ENCODE measurements around the gene CCDC88A. TPM values are rescaled to one million over a fixed set of nuclear protein-coding genes. Genes with fewer than 3 reads are reported as not detected.
"Not testable (repeated sequence)": the region's sequence is repeated elsewhere in the genome, so short reads cannot be mapped to it uniquely, and the experiment has no call there.

The CCDC88A gene
- total RNA-seq, 1 experiment from 2014 or later, result 27.2 TPM

- TF ChIP-seq ZBTB33 (IDR thresholded peaks at IDR 0.05; ENCODE audit: extremely low read depth, insufficient replicate concordance, low read length), result no peak
- no peak for TF ChIP-seq SIN3A (IDR thresholded peaks at IDR 0.05; ENCODE audit: low read depth)
- no peak for TF ChIP-seq EZH2phosphoT487 (IDR thresholded peaks at IDR 0.05; ENCODE audit: borderline replicate concordance)
- no peak for TF ChIP-seq ZNF274 (IDR thresholded peaks at IDR 0.05; ENCODE audit: low read depth, low read length)
- no peak for TF ChIP-seq SP1 (IDR thresholded peaks at IDR 0.05; ENCODE audit: low read depth)
- no peak for TF ChIP-seq RAD21 (IDR thresholded peaks at IDR 0.05; ENCODE audit: low read depth)
- TF ChIP-seq EZH2 (IDR thresholded peaks at IDR 0.05), result no peak
- TF ChIP-seq POLR2AphosphoS5 (IDR thresholded peaks at IDR 0.05; ENCODE audit: low read depth, low read length), result no peak
- TF ChIP-seq CBX3 (IDR thresholded peaks at IDR 0.05; ENCODE audit: low read depth), result no peak
These were observed 61.7 kb downstream of the CCDC88A start (continued) for GRCh38 chr2:55357927-55358326.

- CTCF ChIA-PET, result no interaction called here
These were observed 62.5 kb downstream of the CCDC88A start for GRCh38 chr2:55357164-55357563.

GRCh38 chr2:55356136-55356535, 63.5 kb downstream of the CCDC88A start:
- CTCF ChIA-PET; H4K20me1 ChIP-seq (ENCODE audit: insufficient read depth); H3K36me3 ChIP-seq (ENCODE audit: control insufficient read depth in 1 of 2, insufficient read depth in 2 of 2, low read length in 2 of 2); POLR2A ChIA-PET; ATAC-seq; DNase-seq (ENCODE audit: low read depth, low spot score); H3K27ac ChIP-seq (ENCODE audit: low read depth, low read length); H3K27me3 ChIP-seq (ENCODE audit: insufficient read depth, low read length); intact Hi-C loops (cut with micrococcal nuclease); H3K9me3 ChIP-seq (ENCODE audit: control insufficient read depth in 1 of 2, insufficient read depth in 1 of 2, low read depth in 1 of 2, low read length in 2 of 2); RAD21 ChIA-PET (ENCODE audit: low non-redundant PET in 1 of 2, low total read pairs in 2 of 2, uncharacterized antibody in 2 of 2, unreplicated experiment in 2 of 2); H3K9ac ChIP-seq (ENCODE audit: low read length); H3K4me1 ChIP-seq (ENCODE audit: control insufficient read depth in 1 of 2, insufficient read depth in 2 of 2, low read length in 2 of 2); H3K79me2 ChIP-seq (ENCODE audit: insufficient read depth, low read length); H3K4me3 ChIP-seq (replicated peaks in 1 of 2; ENCODE audit: low read depth in 1 of 2, low read length in 2 of 2); H2AFZ ChIP-seq (ENCODE audit: low read depth, low read length, poor library complexity, severe bottlenecking); H3K9me2 ChIP-seq (ENCODE audit: insufficient read depth); H3K4me2 ChIP-seq (ENCODE audit: low read length); BruUV-seq (replicated peaks): not testable (repeated sequence)

More at GRCh38 chr2:55357164-55357563, 62.5 kb downstream of the CCDC88A start:
- H3K36me3 ChIP-seq (ENCODE audit: control insufficient read depth in 1 of 2, insufficient read depth in 2 of 2, low read length in 2 of 2), result no peaks in the 10 kb centered on the region
- BruUV-seq (replicated peaks), result no TSS peak
- no peak for ATAC-seq
- no peak overlapping the region for H3K27ac ChIP-seq (ENCODE audit: low read depth, low read length)
- POLR2A ChIA-PET, result no interaction called here
- no peaks in the 10 kb centered on the region for H3K9me3 ChIP-seq (ENCODE audit: control insufficient read depth in 1 of 2, insufficient read depth in 1 of 2, low read depth in 1 of 2, low read length in 2 of 2)
- no peaks in the 10 kb centered on the region for H3K79me2 ChIP-seq (ENCODE audit: insufficient read depth, low read length)
- H3K9me2 ChIP-seq (ENCODE audit: insufficient read depth), result no peaks in the 10 kb centered on the region
- DNase-seq (ENCODE audit: low read depth, low spot score), result no peak
- no peak overlapping the region for H3K4me3 ChIP-seq (replicated peaks in 1 of 2; ENCODE audit: low read depth in 1 of 2, low read length in 2 of 2)
- no peaks in the 10 kb centered on the region for H4K20me1 ChIP-seq (ENCODE audit: insufficient read depth)
- H3K9ac ChIP-seq (ENCODE audit: low read length), result no peak overlapping the region
- TF ChIP-seq YY1 (IDR thresholded peaks at IDR 0.05; ENCODE audit: extremely low read depth, insufficient replicate concordance, low read depth, low read length), result no peak
- no peak for TF ChIP-seq ELF1 (IDR thresholded peaks at IDR 0.05; ENCODE audit: borderline replicate concordance, low read depth)
- no peak for TF ChIP-seq ZFX (IDR thresholded peaks at IDR 0.05)
- no peak for TF ChIP-seq POLR2AphosphoS5 (IDR thresholded peaks at IDR 0.05; ENCODE audit: low read depth, low read length)
- no peak for TF ChIP-seq JUND (IDR thresholded peaks at IDR 0.05)
- TF ChIP-seq EZH2 (IDR thresholded peaks at IDR 0.05), result no peak
- no peak for TF ChIP-seq EZH2phosphoT487 (IDR thresholded peaks at IDR 0.05; ENCODE audit: borderline replicate concordance)
- intact Hi-C loops (cut with micrococcal nuclease), result no loop called here
- H3K4me1 ChIP-seq (ENCODE audit: control insufficient read depth in 1 of 2, insufficient read depth in 2 of 2, low read length in 2 of 2), result no peaks in the 10 kb centered on the region
- H3K4me2 ChIP-seq (ENCODE audit: low read length), result no peak overlapping the region
- no peaks in the 10 kb centered on the region for H3K27me3 ChIP-seq (ENCODE audit: insufficient read depth, low read length)
- H2AFZ ChIP-seq (ENCODE audit: low read depth, low read length, poor library complexity, severe bottlenecking), result no peak overlapping the region
- RAD21 ChIA-PET (ENCODE audit: low non-redundant PET in 1 of 2, low total read pairs in 2 of 2, uncharacterized antibody in 2 of 2, unreplicated experiment in 2 of 2), result no interaction called here

Measured in HCT116 (cell line).